Right ventricle myocardium superior (tissue), 1 donor: Measurements from ENCODE around the gene ERI3. TPM values are rescaled to one million over a fixed set of nuclear protein-coding genes. Genes with fewer than 3 reads are reported as not detected.

Source experiments
- ATAC-seq: fragments of 200-7000 bp; cut with Tn5 transposase; one replicate; pipeline ENCODE4 v1.9.1; 2020; ENCODE audit warnings: mild to moderate bottlenecking; ENCODE audit not compliant: poor library complexity
- DNase-seq: peaks from one replicate; pipeline ENCODE4 v3.0.0-alpha.2; 2020
- intact Hi-C: fragments of 100-400 bp; cut with DNase I; formaldehyde crosslinking; loops from one replicate; pipeline ENCODE4 v1.11.2; 2022
- total RNA-seq: library from RNA; stranded (reverse); fragmentation: NEBNext Ultra II Directional; extraction: Animal tissue kit (Norgen Biotek cat#: 25700); gene quantifications from one replicate; pipeline ENCODE4 v1.2.1, GENCODE V29; 2021
- donor health status: DM: no; HTN: yes; CAD: no; lungs with severe emphysema.

The ERI3 gene
- total RNA-seq, 1 donor from 2014 or later: 52.3 TPM

DNA sequence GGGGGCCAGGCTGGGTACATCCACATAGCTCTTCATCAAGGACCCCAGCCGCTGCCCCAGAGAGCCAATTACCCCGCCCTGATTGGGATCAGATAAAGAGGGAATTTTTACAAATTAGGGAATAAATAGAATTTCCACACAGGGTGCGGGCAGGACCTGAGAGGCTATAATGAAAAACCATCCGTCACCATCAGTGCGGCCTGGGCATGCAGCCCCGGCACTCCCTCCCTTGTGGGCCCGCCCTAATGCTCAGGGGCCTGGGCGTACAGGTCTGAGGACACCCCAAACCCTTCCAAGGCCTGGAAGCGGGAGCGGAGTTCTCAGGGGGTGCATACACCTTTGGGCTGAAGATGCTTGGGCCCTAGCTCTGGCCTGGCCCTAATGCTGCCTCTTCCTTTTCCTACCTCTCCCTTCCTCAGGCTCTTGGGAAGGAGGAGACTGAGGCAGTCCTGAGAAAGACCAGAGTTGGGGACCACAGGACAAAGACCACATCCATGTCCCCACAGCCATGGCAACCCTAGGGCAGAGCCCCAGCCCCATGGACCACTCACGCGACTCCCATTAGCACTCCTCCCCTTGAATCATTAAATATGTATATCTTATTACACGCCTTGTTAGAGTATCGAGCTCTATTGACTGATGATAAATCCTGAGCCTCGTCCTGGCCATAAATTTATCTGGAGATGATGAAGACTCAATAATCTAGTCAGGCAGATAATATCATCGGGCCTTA is 125.5 kb downstream of the ERI3 start:
- intact Hi-C loops: no loop called here
- no peak for DNase-seq
- no peak for ATAC-seq

DNA sequence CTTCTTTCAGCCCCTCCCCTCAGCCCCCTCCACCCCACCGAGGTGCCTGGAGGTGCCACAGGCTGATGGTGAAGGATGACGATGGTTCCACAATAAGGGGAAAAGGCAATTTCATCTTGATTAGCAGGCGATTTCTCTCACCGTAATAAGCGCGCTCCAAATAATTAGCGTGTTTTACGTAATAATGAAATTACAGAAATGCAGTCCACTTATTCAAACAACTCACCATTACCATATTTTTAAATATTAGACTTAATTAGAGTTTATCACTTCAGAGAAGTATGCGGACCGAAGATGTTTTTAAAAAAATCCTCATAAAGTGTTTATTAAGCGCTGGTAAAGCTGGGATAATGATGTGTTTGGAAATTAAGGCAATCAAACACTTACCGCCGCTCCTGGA is 126.8 kb downstream of the ERI3 start:
- DNase-seq (no peak), ATAC-seq (no peak)
- intact Hi-C loops: no loop called here

DNA sequence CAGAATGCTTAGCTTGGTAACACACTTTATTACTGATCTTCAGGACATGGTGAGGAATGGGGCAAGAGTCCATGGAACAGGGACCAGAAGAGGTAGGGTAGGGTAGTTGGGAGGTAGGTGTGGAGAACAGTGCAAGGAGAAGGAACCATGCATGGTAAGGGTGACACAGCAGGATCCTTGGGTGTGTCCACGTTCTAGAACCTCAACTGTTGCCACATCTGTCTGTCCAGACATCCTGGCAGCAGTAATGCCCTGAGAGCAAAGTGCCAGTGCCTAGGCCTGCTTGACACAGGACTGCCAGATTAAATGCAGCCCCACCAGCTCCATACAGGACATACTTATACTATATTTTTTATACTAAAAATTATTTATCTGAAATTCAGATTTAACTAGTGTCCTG is 127.8 kb downstream of the ERI3 start:
- DNase-seq (no peak), ATAC-seq (no peak)
- intact Hi-C loops: no loop called here

DNA sequence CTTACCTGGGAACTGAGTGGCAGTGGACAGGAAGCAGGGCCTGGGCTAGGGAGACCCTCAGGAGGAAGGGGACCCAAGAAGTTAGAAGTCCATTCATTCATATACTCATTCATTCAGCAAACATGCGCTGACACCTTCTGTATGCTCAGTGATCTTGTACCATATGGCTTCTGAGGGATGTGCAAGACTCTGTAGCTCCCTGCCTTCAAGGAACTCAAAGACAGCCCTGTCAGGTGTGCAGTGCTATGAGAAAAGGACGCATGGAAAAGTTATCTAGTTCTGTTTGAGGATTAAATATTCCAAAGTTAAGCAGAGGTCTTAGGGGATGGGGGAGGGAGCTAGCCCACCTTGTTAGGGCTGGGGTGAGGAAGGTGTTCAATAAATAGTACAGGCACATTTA is 129.3 kb downstream of the ERI3 start:
- intact Hi-C loops: no loop called here

DNA sequence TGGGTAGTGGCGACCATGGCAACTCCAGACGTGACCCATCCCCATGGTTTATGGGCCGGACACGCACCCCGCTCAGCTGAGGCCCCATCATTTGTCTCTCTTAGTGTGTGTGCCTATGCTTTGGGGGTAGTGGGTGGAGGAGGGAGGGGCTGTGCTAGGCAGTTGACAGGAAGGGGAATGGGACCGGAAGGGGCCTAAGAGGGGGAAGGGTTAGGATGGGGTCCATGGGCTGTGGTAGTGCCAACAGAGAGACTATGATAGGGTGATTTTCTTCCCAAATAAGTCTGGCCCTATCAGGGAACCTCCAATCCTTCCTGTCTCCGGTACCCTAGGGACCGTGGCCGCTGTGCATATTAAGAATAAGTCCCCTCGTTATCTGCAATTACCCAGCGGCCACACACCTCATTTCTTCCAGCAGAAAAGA is 131.9 kb downstream of the ERI3 start:
- ATAC-seq: no peak
- intact Hi-C loops: no loop called here
- DNase-seq: no peak

More for the DNA sequence above, 129.3 kb downstream of the ERI3 start:
- no peak for DNase-seq
- no peak for ATAC-seq

DNA sequence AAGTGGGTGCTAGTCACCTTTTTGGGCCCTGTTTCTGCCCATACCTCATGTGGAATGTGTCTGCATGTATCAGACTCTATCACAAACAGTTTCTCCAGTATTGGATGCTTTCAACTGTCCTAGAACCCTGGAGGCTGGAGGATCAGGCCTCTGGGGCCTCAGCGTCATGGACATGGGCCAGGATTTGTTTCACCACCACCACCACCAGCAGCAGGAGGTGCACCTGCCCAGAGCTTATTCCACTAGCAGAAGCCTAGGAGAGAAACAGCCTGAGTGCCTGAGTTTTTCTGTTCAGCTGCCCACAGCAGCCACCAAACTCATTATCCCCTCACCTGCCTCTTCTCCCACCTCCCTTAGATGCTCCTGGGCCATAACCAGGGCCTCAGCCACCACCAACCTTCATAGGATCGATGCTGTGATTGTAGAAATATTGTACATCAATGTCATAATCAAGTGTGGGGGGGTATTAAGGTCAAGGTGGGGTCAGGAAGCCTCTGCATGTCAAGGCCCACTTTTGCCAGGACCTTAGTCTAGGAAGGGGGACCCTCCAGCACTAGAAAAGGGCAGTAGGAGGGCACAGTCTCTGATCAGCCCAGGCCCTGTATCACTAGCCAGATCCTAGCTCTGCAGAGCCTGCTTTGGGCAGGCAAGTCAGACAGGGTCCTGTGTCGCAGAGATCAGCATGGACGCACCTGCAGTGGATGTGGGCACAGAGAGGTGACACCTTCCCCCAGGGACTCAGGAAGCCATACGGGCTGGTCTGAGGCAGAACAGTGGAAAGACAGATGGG is 132.5 kb downstream of the ERI3 start:
- DNase-seq (no peak), ATAC-seq (no peak)
- intact Hi-C loops: no loop called here

DNA sequence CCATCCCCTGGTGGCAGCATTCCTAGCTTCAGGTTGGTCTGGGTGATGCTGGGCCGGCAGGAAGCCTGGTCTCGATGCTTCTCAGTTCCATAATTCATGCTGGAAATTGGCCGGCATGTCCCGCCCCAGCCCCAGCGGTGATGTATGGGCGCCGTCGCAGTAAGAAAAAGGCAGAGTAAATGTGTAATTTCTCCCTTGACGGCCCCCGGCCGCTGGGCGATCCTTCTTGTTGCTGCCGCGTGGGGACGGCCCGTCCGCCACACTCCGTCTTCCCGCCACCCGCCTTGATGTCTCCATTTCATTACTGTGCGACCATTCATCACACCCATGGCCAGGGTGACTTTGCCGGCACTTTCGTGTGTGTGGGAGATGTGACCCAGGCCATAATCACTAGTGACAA is 133.3 kb downstream of the ERI3 start:
- intact Hi-C loops: no loop called here
- ATAC-seq (no peak), DNase-seq (no peak)

DNA sequence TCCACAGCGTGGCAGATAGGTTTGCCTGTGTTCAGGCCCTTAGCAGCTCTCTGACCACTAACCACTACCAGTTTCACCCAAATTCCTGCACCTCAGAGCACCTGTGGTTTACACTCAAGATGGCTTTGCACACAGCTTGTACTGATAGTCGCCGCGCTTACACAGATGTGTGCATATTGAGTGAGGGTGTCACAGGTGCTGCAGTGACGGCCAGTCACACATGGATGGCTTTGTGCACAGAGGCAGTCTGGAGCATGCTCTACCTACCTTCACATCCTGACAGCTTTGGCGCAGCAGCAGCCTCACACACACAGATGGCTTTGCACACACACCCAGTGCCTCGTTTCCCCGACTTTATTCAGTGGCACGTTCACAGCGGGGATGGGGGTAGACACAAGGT is 134.3 kb downstream of the ERI3 start:
- intact Hi-C loops: no loop called here
- ATAC-seq (no peak), DNase-seq (no peak)

DNA sequence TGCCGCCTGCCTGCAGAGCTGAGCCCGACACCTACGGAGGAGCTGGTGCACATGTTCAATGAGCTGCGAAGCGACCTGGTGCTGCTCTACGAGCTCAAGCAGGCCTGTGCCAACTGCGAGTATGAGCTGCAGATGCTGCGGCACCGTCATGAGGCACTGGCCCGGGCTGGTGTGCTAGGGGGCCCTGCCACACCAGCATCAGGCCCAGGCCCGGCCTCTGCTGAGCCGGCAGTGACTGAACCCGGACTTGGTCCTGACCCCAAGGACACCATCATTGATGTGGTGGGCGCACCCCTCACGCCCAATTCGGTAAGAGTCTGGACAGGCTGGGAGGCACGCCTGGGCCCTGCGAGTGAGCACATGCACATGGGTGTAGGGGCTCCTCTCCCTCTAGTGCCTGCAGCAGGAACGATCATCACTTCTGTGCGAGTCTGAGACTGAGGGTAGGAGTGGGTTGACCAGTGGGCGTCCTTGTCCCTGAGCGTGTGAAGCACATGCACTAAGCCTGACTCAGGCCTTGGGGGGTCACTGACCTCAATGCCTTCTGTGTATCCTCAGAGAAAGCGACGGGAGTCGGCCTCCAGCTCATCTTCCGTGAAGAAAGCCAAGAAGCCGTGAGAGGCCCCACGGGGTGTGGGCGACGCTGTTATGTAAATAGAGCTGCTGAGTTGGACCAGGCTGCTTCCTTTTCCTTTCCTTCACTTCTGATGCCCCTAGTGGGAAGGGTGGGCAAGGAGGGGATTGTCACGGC is 134.9 kb downstream of the ERI3 start:
- ATAC-seq: no peak
- intact Hi-C loops: no loop called here

DNA sequence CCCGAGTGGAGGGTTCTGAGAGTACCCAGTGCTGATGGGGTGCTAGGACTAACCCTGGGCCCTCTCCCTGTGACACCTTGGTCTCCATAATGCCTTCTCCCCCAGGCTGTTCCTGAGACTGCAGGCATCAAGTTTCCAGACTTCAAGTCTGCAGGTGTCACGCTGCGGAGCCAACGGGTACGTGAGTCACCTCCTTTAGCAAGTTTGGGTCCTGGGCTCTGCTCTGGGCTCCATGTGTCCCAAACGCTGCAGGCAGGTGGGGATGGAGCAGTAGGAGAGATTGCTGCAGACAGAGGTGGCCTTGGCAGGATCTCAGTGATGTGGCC is 135.8 kb downstream of the ERI3 start:
- ATAC-seq (no peak), DNase-seq (no peak)
- intact Hi-C loops: loop anchor here (5.0 kb wide), 2 partner anchors 98 to 378 kb away; no protein-coding TSS in a partner anchor

More for the DNA sequence above, 134.9 kb downstream of the ERI3 start:
- no peak for DNase-seq

DNA sequence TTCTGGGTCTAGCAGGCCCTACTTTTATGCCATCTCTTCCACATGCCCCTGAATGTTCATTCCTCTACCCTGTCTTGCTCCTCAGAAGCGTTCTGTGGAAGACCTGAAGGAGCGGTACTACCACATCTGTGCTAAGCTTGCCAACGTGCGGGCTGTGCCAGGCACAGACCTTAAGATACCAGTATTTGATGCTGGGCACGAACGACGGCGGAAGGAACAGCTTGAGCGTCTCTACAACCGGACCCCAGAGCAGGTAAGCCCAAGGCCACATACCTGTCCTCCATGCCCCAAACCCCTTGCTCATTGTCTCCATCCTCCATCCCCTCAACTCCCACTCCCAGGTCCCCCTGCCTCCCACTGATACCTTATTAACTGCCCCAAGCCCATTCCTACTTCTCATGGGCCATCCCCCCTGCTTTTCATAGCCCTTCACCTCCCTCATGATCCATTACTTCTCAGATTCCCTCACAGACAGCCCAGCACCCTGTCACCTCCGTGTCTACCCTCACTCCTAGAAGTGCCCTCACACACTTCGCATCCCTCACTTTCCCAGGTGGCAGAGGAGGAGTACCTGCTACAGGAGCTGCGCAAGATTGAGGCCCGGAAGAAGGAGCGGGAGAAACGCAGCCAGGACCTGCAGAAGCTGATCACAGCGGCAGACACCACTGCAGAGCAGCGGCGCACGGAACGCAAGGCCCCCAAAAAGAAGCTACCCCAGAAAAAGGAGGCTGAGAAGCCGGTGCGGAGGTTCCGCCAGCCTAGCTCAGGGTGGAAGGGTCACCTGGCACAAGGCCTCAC is 136.4 kb downstream of the ERI3 start:
- no peak for DNase-seq
- ATAC-seq: no peak
- intact Hi-C loops: loop anchor here (5.0 kb wide), 2 partner anchors 99 to 379 kb away; no protein-coding TSS in a partner anchor

DNA sequence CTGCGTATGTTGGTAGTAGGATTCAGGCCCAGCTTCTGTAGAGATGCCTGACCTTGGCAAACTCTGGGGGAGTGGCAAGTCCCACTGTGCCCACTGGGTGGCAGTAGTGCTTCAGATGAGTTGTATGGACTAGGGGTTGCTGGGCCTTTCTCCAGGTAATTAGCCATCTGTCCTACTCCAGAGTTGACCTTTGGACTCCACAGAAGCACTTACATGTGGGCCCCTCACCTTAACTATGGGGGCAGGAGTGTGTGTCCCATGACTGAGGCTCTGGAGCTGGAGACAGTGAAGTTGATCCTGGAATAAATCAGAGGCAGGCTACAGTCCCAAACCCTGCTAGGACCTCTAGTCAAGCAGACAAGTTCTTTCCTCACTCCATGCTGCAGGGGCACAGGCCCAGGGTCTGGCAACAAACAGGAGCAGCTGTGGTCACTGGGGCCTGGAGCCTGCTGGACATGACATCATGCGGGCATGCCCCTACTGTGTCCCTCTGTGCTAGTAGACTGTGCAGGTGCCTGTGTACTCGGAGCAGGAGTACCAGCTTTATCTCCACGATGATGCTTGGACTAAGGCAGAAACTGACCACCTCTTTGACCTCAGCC is 137.1 kb downstream of the ERI3 start:
- DNase-seq: peak; percentile 84
- intact Hi-C loops: loop anchor here (5.0 kb wide), 2 partner anchors 99 to 379 kb away; no protein-coding TSS in a partner anchor
- peak; percentile 65 for ATAC-seq

DNA sequence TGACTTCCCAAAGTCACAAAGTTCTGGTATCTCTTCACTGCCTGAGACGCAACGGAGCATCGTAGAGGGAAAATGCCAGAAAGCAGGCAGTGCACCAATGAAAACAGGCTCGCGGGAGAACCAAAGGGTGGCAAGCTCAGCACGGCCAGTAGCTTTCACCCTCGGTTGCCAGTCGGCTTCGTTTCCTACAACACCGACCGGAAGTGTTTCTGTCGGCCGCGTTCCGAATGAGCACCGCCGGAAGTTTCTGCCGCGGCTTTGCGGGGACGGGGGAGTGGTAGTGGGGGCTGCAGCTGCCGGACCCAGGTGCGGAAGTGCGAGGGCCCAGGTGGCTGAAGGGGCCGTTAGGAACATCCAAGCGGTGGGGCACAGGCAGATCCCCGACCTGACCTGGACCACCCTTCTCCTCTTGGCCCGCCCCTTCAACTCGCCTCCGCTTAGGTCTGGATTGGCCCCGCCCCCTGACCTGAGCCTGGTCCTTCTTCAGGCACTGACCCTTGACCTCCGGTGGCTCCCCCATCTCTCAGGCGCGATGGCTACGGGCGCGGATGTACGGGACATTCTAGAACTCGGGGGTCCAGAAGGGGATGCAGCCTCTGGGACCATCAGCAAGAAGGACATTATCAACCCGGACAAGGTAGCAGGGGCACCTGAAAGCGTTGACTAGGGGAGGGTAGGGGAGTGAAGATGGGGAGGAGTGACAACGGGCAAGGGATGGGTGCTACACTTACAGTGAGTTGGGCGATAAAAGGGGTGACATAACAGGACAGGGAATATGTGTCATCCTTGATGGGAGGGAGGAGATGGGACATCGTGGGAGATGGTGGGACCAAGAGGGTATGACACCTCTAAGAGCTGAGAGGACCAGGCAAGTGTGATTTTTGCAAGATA is 141.6 kb downstream of the ERI3 start, which contains the start of gene DMAP1:
DMAP1 (plus strand) TSS at position 250 of the 891 bp plus-strand sequence; CDS start at position 533, 283 bp downstream.
- intact Hi-C loops: no loop called here
- DNase-seq: peak; percentile 89
- ATAC-seq: peak; percentile 95

DNA sequence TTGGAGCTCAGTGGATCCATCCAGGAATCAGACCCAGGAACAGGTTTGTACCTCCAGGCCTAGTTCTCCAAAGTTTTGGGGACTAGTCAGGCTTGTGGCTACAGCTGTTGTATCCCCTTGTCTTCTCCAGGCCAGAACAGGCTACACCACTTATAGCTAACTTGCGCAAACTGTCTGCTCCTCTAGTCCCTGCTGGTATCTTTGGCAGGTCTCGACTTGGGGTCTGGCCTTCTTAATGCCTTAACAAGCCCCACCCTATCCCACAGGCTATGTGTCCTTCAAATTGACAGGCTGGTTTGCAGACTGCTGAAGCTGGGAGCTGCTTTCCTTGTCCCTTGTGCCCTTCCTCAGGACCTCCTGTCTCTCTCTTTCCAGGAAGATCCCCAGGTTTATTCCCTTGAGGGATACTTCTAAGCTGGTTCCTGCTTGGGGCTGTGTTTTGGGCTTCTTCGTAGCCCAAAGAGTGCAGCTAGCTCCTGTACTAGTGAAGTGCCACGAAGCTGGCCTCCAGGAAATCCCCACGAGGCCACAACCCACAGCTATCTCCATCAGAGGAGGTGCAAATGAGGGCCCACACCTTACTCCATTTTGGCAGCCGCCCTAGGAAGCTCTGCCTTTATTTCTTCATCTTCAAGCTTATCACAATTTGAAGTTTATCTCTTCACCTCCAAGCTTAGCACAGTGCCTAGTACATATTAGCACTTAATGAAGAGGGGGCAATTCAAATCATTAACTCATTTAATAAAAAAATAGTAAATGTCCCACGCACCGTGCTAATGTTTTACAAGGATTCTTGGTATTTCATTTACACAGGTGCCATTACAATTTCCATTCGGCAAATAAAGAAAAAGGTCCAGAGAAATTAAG is 142.5 kb downstream of the ERI3 start:
- ATAC-seq (no peak), DNase-seq (no peak)
- intact Hi-C loops: no loop called here

DNA sequence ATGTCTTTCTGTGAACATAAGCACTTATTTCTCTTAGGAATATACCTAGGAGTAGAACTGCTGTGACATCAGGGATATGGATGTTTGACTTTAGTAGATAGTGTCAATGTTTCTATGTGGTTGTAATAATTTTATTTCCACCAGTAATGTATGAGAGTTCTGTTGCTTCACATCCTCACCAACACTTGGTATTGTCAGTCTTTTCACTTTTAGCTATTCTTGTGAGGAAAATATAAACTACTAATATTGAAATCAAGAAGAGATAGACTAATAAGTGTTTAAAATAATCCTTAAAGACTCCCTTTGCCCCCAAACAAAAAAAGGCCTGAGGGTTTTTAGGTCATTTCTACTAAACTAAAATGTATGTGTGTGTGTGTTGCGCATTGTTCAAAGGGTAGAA is 144.5 kb downstream of the ERI3 start:
- intact Hi-C loops: no loop called here
- DNase-seq (no peak), ATAC-seq (no peak)

DNA sequence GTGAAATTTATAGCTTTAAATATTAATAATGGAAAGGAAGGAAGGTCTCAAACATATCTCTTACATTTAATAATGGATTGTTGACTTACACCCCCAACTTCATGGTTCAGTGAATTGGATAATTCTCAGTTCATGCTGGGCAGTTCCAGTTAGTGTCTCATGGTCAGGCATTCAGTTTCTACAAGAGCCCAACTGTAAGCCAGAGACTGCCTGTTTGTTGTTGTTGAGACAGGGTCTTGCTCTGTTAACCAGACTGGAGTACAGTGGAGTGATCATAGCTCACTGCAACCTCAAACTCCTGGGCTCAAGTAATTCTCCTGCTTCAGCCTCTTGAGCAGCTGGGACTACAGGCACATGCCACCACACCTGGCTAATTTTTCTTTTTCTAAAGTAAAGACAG is 146.8 kb downstream of the ERI3 start:
- ATAC-seq (no peak), DNase-seq (no peak)
- intact Hi-C loops: no loop called here
